Prostate gland (tissue), 2 donors: Measurements from ENCODE around the gene ATP9A. TPM values are rescaled to one million over a fixed set of nuclear protein-coding genes. Genes with fewer than 3 reads are reported as not detected.

Source experiments
- DNase-seq: peaks from one replicate; pipeline ENCODE4 v3.0.0-alpha.2; 2019; ENCODE audit warnings: low spot score
- H3K27ac ChIP-seq, 2 donors: fragments of 200-600 bp; sonication (generic); 2 replicates each; pipeline ENCODE4 v1.5.1; 2017 to 2019
- H3K27me3 ChIP-seq: fragments of 200-600 bp; sonication (generic); replicated peaks from 2 replicates; pipeline ENCODE4 v1.5.1; 2019; ENCODE audit not compliant: insufficient read depth
- H3K36me3 ChIP-seq, 2 donors: fragments of 200-600 bp; sonication (generic); 1 replicate in 1 of 2; 2 replicates in 1 of 2; pipeline versions ENCODE4 v1.5.1 to v1.8.1; 2017 to 2019
- H3K4me1 ChIP-seq: fragments of 200-600 bp; sonication (generic); replicated peaks from 2 replicates; pipeline ENCODE4 v1.5.1; 2019
- H3K4me3 ChIP-seq, 2 donors: fragments of 200-600 bp; sonication (generic); 2 replicates each; pipeline ENCODE4 v1.5.1; 2017 to 2019
- H3K9me3 ChIP-seq: fragments of 200-600 bp; sonication (generic); 2 replicates; pipeline ENCODE4 v1.5.1; 2017
- POLR2A ChIP-seq: fragments of 450-650 bp; IDR thresholded peaks from one replicate; pipeline ENCODE4 v1.6.1; 2016; ENCODE audit warnings: antibody characterized with exemption, mild to moderate bottlenecking
- POLR2AphosphoS5 ChIP-seq: sonication (generic); formaldehyde crosslinking; IDR thresholded peaks from one replicate; pipeline ENCODE4 v1.6.1; 2017; ENCODE audit warnings: antibody characterized with exemption
- WGBS: methylation state at CpG from one replicate; pipeline ENCODE4 v1.1.5; 2018; 5-methylcytosine and 5-hydroxymethylcytosine counted together
- intact Hi-C: fragments of 100-400 bp; cut with DNase I; formaldehyde crosslinking; loops from one replicate; pipeline ENCODE4 v1.14.2; 2022
- total RNA-seq, 2 donors: library from RNA; depleted of rRNA; stranded (reverse); fragments of >200 nt; gene quantifications; one replicate each; pipeline ENCODE4 v1.1.0, GENCODE V29; 2016
- TF ChIP-seq, protein P1 (sequence below), 4 experiments: fragments of 200-600 bp in 2 of 4; fragments of 450-650 bp in 2 of 4; sonication (generic) in 2 of 4; IDR thresholded peaks; 1 replicate in 3 of 4; 2 replicates in 1 of 4; pipeline ENCODE4 v1.5.1; 2016 to 2019; ENCODE audit warnings: antibody characterized with exemption in 4 of 4, mild to moderate bottlenecking in 2 of 4, moderate library complexity in 2 of 4

The ATP9A gene
- total RNA-seq, 2 donors from 2014 or later = 35.1 to 118 TPM

DNA sequence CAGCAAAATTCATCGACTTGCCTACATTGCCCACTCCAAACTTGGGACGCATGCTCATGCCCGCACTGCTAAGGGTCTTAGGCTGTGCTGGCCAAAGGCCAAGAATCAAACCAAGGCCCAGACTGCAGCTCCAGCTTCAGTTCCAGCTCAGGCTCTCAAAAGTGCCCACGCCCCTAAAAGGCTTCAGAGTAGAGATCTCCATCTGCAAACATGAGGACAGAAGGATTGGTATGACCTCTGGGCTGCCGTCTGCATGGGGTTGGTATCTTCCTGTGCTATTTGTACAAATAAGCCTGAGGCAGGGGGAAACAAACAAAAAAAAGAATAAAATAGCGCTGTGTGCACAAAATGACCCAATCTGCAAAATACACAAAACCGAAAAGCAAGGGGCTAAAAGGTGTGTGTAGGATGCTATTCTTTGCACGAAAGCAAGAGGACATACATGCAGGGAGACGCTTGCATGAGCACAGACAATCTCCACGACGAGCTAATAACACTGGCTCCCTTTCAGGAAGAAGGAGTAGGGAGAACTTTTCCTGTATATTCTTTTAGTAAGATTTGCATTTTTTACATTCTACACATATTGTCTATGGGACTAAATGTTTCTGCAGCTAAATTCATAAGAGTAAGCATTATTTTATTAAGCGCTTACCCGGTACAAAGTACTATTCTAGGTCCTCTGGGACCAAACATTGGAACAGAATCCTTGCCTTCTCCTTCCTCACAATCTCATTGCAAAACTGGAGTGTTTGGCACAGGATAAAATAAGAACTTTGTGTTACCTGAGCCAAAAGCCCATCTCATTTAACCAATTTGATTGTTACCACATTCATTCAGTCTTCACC lies 33.1 kb downstream of the ATP9A start:
- peak overlapping the region in 1 of 2 donors; percentile 50 for H3K27ac ChIP-seq

DNA sequence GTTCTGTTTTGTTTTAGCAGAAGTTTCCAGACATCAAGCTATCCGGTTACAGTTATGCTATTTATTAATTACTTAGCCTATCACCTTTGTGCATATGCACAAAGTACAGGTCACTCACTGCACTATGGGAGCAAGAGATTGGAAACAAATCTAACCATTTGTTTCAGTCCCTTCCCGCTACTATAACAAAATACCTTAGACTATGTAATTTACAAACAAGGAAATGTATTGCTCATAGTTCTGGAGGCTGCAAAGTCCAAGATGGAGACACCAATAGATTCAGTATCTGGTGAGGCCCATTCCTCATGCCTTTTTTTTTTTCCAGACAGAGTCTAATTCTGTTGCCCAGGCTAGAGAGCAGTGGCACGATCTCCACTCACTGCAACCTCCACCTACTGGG lies 35.1 kb downstream of the ATP9A start:
- no peak overlapping the region for H3K27ac ChIP-seq
- H3K4me3 ChIP-seq = no peak overlapping the region
- DNase-seq = no peak
- no peaks in the 10 kb centered on the region for H3K9me3 ChIP-seq
- 88% methylated on average over 3 of the region's 3 CpGs for WGBS
- no peaks in the 10 kb centered on the region for H3K36me3 ChIP-seq
- no peaks in the 10 kb centered on the region for H3K27me3 ChIP-seq
- intact Hi-C loops = no loop called here
- TF ChIP-seq POLR2AphosphoS5 = no peak
- no peak for TF ChIP-seq POLR2A
- TF ChIP-seq, protein P1, sequence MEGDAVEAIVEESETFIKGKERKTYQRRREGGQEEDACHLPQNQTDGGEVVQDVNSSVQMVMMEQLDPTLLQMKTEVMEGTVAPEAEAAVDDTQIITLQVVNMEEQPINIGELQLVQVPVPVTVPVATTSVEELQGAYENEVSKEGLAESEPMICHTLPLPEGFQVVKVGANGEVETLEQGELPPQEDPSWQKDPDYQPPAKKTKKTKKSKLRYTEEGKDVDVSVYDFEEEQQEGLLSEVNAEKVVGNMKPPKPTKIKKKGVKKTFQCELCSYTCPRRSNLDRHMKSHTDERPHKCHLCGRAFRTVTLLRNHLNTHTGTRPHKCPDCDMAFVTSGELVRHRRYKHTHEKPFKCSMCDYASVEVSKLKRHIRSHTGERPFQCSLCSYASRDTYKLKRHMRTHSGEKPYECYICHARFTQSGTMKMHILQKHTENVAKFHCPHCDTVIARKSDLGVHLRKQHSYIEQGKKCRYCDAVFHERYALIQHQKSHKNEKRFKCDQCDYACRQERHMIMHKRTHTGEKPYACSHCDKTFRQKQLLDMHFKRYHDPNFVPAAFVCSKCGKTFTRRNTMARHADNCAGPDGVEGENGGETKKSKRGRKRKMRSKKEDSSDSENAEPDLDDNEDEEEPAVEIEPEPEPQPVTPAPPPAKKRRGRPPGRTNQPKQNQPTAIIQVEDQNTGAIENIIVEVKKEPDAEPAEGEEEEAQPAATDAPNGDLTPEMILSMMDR (IDR thresholded peaks at IDR 0.05) = no peak
- H3K4me1 ChIP-seq = no peaks in the 10 kb centered on the region

More for the DNA sequence above, 33.1 kb downstream of the ATP9A start:
- WGBS = 64% methylated on average over 13 of the region's 13 CpGs
- intact Hi-C loops = no loop called here
- Histone ChIP-seq H3K9me3 (no peaks in the 10 kb centered on the region), H3K4me3 (no peak overlapping the region), H3K4me1 (no peaks in the 10 kb centered on the region), H3K27me3 (no peaks in the 10 kb centered on the region), H3K36me3 (no peaks in the 10 kb centered on the region)
- DNase-seq = no peak
- no peak for TF ChIP-seq POLR2AphosphoS5
- no peak for TF ChIP-seq POLR2A
- TF ChIP-seq, protein P1 (IDR thresholded peaks at IDR 0.05) = no peak

DNA sequence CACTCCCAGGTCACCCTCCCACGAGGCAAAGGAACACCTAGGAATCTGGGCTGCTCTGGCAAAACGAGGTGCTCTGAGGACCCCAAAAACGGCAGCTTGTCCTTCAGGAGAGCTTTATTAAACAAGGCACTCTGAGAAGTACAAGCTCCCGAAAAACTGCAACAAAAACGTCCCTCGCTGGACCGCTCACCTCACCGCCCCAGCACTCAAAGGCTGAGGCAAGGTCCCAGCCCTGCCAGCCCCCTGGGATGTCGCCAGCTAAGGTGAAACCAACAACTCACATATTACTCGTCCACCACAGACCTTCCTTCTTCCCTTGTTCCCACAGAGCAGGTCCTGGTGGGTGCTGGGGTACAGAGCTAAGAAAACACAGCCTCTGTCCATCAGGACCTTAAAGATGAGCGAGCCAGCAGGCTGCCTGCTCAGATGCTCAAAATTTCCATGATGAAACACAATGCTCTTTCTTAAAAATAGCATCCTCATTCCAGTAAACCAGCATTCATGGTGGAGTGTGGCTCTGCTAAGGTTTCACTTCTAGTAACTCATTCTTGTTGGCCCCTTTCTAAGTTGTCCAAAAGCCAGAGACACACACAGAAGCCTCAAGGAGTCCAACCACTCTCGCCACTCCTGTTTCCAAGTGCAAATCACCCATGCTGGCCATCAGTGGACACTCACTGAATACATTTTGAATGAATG lies 35.9 kb downstream of the ATP9A start:
- intact Hi-C loops = no loop called here
- no peak for DNase-seq
- 50% methylated on average over 12 of the region's 12 CpGs for WGBS
- TF ChIP-seq POLR2A = no peak
- TF ChIP-seq POLR2AphosphoS5 = peak; percentile 34
- Histone ChIP-seq H3K27ac (peak overlapping the region; percentile 69 to 70), H3K36me3 (no peaks in the 10 kb centered on the region), H3K4me1 (no peaks in the 10 kb centered on the region), H3K4me3 (no peak overlapping the region), H3K27me3 (no peaks in the 10 kb centered on the region), H3K9me3 (no peaks in the 10 kb centered on the region)

DNA sequence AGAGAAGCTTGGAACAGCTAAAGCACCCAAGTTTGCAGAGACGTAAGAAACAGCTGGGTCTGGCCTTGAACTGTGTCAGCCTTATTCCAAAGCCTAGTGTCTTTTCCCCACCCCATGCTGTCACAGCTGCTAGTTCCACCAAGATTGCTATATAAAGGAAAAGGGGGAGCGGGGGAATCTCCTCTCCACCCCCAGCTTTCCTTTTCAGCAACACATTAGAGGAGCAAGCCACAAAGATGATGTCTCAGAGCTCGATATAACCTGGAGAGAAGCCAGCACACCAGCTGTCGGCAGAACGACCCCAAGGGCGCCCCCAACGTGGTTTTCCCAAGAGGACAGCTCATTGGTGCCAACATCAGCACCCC lies 36.5 kb downstream of the ATP9A start:
- DNase-seq = no peak

DNA sequence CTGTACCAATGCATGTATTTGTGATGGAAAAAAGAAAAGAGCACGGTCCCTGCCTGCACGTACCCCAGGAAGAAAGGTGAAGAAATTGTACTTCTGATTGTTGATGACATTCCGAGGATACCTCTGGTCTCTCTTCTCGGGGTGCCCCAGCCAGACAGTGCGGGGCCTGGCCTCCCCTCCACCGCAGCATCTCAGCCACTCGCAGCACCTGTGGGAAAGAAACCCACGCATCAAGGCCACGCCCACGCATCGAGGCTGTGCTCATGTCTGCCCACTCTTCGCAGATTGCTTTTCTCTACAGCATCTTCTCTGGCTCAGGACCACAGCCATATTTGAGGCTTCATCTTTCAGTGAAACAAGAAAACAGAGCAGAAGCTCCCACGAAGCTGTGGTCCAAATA lies 38.4 kb downstream of the ATP9A start:
- H3K27ac ChIP-seq = no peak overlapping the region
- H3K4me1 ChIP-seq = no peaks in the 10 kb centered on the region
- no peak for TF ChIP-seq POLR2A
- TF ChIP-seq, protein P1 (IDR thresholded peaks at IDR 0.05) = no peak
- 93% methylated on average over 13 of the region's 13 CpGs for WGBS
- intact Hi-C loops = no loop called here
- no peaks in the 10 kb centered on the region for H3K27me3 ChIP-seq
- H3K36me3 ChIP-seq = no peaks in the 10 kb centered on the region
- H3K4me3 ChIP-seq = no peak overlapping the region
- no peak for DNase-seq
- no peaks in the 10 kb centered on the region for H3K9me3 ChIP-seq

More for the DNA sequence above, 36.5 kb downstream of the ATP9A start:
- intact Hi-C loops = no loop called here
- 24% methylated on average over 7 of the region's 7 CpGs for WGBS
- Histone ChIP-seq H3K27me3 (no peaks in the 10 kb centered on the region), H3K27ac (peak overlapping the region; percentile 69 to 70), H3K4me3 (no peak overlapping the region), H3K4me1 (no peaks in the 10 kb centered on the region), H3K36me3 (no peaks in the 10 kb centered on the region), H3K9me3 (no peaks in the 10 kb centered on the region)
- TF ChIP-seq POLR2A (no peak), POLR2AphosphoS5 (no peak)
- TF ChIP-seq, protein P1 (IDR thresholded peaks at IDR 0.05) = no peak
